DMS114 treated with DMSO at 0.1 percent for 48 hours (cell line): ENCODE results near the gene SYCE1L.
"Not testable (repeated sequence)": the region's sequence is repeated elsewhere in the genome, so short reads cannot be mapped to it uniquely, and the experiment has no call there.

Experiments used
- DNase-seq: peaks from one replicate; lab custom pipeline; 2025; ENCODE audit not compliant: unreplicated experiment; lab: John Stamatoyannopoulos, UW

Gene SYCE1L, protein sequence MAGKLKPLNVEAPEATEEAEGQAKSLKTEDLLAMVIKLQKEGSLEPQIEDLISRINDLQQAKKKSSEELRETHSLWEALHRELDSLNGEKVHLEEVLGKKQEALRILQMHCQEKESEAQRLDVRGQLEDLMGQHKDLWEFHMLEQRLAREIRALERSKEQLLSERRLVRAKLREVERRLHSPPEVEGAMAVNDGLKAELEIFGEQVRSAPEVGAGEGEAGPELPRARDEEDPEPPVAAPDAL

DNA sequence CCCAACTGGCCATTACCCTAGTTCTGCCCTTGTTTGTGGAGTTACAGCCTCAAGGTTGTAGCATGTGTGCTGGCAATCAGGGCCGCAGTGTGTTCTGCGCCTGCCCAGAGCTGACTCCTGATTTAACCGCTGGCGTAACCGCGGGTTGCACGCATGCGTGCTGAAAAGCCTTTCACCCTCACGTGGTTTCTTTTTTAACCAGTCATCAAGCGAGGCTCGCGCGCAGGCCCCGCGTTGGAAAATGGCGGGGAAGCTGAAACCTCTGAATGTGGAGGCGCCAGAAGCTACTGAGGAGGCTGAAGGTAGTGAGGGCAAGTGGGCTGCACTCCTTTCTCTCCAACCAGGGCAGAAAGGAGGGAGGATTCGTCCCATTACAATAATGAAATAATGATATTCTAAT, at the start of gene SYCE1L:
Gene SYCE1L, plus strand, starts transcription at position 198 of the 400 bp plus-strand sequence. Its CDS starts 44 bp downstream, at position 242.
- no peak for DNase-seq

DNA sequence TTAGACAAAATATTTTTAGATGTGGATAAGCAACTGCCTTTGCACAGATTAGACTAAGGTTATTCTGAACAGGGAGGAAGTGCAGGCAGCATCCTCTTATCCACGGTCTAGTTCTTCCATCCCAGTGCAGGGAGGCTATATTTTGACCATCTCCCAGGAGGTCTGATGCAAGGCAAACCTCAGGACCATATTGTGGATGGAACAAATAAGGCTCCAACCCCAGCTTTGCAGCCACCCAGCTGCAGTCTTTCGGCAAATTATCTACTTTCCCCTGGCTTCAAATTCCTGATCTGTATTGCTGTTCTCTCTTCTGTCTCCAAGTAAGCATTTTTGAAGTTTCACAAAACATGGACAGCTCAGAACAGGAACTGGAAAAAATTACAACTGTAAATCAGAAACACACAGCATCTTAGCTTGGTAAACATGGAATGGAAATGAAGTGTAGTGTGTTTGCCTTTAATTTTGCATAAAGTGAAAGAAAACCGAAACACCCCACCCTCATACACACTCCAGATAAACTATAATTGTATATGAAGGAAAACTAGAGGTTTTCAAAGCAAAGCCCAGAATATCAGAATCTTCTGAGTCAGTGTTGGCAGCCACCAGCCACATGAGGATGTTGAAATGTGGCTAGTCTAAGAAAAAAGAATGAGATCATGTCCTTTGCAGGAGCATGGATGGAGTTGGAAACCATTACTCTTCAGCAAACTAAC, 41.7 kb upstream of the SYCE1L start:
- no peak for DNase-seq

DNA sequence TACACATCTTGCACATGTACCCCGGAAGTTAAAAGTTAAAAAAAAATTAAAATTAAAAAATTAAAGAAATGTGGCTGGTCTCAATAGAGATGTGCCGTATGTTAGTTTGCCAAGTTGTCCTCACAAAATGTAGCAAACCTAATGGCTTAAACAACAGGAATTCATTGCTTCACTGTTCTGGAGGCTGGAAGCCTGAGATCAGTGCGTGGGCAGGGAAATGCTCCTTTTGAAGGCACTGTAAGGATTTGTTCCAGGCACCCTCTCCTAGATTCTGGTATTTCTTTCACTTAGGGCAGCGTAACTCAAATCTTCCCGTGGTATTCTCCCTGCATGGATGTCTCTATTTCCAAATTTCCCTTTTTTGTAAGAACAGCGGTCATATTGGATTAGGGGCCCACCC, 40.9 kb upstream of the SYCE1L start:
- DNase-seq, result no peak

DNA sequence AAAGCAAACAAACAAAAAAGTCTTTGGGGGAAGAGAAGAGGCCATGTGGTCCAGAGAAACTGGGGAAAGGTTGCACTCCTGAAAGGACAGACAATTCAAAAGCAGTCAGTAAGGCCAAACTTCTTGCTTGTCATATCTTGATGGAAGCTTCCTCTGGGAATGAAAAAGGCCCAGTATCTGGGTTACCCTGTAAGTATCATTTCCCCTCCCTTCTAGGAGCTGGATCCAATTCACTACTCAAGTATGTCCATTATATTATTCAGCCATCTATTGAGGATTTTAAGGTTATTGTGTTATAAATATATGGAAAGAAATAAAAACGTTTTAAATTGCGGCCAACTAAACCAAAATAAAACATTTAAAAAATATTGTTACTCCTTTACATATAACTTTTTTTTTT, 34.2 kb upstream of the SYCE1L start:
- no peak for DNase-seq

DNA sequence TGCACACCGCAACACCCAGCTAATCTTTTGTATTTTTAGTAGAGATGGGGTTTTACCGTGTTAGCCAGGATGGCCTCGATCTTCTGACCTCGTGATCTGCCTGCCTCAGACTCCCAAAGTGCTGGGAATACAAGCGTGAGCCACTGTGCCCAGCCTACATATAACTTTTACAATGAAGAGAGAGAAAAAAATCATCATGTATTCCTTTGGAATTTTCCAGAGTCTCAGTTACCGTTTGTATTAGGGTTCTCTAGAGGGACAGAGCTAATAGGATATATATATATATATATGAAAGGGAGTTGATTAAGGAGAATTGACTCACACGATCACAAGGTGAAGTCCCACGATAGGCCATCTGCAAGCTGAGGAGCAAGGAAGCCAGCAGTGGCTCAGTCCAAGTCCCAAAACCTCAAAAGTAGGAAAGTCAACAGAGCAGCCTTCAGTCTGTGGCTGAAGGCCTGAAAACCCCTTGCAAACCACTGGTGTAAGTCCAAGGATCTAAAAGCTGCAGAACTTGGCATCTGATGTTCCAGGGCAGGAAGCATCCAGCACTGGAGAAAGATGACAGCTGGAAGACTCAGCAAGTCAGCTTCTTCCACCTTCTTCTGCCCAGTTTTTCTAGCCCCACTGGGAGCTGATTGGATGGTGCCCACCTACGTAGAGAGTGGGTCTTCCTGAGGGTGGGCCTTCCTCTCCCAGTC, 33.5 kb upstream of the SYCE1L start:
- DNase-seq, result not testable (repeated sequence)

DNA sequence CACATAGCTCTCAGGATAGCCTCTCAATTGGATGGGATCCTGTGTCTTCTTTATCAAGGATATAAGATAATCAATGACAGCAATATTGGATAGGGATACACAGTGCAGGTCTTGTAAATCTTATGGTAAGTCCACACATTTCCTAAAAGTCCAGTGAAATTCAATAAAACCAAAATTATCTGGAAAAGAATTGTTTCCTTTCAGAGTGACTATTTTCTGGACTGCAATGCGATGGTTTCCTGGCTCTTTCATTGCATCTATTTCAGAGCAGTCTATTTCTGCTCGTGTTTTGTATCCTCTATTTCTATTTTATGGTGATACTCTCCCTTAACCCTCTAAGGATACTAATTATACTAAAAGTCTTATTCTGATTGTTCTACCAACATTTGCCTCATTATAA, 32.5 kb upstream of the SYCE1L start:
- DNase-seq, result no peak

DNA sequence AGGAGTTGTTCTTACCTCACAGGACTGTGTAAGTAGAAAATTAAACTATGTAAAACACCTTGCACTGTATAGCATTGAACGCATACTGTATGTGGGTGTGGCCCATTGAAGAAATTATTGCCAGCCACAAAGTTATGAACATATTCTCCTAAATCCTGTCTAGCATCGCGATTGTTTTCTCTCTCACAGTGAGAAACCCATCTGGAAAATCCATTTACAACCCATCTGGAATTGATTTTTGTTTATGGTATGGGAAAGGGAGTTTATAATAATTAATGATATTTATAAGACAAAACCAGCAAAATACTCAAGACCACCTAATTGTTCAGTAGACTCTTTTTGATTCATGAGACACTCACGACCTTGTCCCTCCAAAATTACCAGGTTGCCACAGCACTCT, 30.3 kb upstream of the SYCE1L start:
- no peak for DNase-seq

DNA sequence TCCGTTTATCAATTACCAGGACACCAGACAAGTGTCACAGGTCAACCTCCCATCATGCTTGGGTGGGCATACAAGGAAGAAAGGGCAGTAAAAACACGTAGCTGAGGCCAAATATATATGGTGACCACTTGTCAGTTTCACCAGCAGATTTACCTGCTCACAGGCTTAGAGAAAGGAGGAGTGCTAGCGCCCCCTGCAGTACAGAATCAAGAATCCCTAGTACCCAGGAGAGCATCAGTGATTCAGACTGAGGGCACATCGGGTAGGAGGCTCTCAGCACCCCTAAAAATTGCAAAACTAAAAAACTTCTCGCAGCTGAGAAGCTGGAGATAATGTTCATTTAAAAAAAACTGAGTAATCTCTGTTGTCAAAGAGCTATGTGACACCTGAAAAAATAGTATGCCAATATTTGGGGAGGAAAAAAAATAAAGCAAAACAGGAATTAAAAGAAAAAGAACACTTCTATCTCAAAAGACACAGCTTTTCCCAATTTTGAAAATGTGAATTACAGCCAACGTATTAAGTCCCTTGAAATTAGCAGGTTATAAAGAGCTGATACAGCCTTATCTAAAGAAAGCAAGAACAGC, 29.5 kb upstream of the SYCE1L start:
- no peak for DNase-seq

DNA sequence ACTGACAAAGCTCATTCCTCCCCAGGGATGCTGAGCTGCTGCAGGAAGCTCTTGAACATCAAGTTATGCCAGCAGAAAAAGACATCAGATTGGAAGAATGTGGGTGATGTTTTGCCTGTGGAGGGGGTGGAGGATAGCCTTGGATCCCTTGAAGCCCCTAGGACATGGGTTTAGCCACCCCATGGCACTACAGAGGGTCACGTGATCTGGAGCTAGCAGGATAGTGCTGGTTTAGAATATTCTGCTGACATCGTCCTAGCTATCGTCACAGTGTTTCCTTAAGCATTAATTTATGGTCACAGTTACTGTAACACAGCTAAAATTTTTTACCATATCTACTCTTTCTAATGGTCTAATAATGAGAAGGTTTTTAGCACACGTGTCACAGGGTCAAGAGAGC, 28.4 kb upstream of the SYCE1L start:
- DNase-seq, result no peak

DNA sequence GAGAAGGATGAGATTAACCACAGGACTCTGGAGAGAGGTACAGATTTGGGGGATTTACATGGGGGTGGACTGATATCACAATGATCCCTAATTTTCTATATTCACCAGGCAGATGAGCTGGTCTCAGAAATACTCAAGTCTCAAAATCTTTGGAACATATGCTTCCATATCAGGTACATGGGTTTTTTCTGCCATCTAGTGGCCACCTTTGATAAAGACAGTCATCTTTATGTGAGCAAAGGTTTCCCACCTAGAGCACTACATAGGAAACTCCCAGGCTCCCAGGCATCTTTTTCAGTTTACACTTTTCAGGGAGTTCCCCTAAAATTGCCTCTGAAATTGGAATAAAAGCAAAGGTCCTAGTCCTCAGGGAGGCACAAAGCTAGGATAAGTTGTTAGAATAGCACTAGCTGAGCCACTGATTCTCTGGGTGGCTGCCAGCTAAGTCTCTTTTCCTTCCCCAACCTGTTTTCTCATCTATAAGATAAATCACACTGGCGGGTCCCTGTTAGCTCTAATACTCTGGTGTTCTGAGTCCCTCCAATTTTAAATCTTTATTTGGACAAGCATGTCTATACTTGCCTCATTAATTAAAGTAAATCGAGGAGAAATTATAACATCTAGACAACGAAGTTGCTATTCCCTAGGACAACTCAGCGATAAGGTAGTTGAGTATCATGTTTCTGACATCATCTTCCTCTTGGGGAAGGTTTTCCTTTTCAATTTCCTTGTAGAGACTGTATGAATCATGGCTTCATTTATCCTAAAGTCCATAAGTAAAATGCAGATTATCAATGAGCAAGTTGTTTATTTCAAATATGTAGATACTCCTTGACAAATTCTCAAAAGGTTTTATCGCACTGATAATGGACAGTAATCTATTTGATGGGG, 27.2 kb upstream of the SYCE1L start:
- DNase-seq, result peak; percentile 52

DNA sequence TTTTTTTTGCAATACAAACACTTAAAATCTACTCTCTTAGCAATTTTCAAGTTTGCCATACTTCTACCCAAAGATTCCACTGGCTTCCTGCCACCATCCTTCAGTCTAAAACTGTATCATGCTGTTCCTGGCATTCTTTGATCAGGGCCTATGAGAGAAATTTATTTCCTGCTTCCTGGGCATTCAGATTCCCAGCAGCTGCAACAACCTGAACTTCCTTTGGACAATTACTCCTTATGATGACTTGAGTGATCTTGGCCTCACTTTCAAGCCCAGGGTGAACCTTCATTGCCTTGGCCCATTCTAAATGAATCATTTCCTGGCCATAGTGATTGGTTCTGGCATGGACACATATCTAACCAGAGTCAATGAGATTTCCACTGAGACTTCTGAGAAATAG, 26.3 kb upstream of the SYCE1L start:
- no peak for DNase-seq

DNA sequence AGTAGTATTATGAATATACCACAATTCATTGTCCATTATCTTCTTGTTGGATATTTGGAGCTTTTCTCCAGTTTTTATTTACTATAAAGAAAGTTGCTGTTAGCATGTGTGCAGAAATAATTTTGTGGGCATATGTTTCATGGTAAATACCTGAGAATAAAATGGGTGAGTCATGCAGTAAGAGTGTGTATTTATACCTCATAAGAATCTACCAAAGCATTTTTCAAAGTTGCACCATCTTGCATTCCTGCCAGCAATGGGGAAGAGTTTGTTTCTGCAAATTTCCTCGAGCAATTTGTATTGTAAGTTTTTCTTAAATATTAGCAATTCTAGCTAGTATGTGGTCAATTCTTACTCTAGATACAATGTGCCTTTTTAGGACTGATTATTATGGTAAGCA, 16.1 kb upstream of the SYCE1L start:
- no peak for DNase-seq

DNA sequence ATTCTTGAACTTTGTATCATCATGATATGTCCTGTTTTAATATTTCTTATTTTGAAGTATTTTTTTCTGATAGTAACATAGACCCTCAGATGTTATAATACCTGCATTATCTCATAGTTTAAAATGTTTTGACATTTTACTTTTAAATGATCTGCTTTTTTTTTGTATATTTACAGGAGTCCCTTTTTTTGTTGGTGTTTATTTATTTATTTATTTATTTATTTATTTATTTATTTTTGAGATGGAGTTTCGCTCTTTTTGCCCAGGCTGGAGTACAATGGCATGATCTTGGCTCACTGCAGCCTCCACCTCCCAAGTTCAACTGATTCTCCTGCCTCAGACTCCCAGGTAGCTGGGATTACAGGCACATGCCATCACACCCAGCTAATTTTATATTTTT, 12.9 kb upstream of the SYCE1L start:
- not testable (repeated sequence) for DNase-seq

DNA sequence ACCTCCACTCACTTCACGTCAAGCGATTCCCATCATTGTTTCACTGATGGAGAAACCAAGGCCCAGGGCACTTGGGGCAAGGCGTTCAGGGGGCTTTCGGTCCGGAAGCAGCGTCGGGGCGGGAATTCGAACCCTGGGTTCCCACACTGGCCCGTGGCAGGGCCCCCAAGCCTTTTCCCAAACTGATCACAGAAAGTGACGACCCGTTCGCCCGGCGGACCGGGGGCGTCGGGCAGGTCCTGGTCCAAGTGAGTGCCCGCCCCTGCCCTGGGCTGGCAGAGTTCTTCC, 9.1 kb upstream of the SYCE1L start:
- no peak for DNase-seq

DNA sequence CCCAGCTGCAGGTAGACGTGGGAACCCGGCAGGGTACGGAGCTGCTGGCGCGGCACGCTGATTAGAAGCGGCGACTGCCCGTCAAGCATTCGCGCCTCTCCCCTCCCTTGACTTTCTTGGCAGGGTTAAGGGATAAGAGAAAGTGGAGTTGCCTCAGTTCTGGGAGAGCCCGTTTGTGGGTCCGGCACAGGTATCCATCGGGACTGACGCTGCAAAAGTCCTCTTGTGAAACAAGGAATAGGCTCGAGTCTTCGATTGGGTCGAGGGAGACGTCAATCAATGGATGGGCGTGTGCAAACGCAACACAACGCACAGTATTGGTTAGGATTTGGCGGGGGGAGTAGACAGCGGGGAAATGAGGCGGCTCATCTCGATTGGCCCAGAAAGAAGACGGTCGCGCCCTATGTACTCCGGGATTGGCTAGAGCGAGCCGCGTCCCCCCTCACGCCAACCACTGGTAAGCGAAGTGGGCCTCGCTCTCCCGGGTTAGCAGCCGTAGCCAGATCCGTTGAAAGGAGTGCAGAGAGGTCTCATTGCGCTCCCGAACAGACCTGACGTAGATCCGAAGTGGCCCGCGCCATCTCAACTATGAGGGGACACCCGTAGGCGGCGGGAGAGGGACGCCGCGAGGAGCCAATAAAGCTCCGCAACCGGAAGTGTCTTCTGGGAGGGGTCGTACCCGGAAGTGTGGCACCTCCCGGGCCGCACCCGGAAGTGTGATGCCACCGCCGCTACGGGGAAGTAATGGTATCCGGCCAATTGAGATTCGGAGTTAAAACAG, 8.5 kb upstream of the SYCE1L start, which contains the start of gene MON1B:
Gene MON1B, plus strand, starts transcription at position 713 of the 781 bp plus-strand sequence. CDS start 296 bp downstream, outside the sequence.
- DNase-seq, result peak; percentile 99

DNA sequence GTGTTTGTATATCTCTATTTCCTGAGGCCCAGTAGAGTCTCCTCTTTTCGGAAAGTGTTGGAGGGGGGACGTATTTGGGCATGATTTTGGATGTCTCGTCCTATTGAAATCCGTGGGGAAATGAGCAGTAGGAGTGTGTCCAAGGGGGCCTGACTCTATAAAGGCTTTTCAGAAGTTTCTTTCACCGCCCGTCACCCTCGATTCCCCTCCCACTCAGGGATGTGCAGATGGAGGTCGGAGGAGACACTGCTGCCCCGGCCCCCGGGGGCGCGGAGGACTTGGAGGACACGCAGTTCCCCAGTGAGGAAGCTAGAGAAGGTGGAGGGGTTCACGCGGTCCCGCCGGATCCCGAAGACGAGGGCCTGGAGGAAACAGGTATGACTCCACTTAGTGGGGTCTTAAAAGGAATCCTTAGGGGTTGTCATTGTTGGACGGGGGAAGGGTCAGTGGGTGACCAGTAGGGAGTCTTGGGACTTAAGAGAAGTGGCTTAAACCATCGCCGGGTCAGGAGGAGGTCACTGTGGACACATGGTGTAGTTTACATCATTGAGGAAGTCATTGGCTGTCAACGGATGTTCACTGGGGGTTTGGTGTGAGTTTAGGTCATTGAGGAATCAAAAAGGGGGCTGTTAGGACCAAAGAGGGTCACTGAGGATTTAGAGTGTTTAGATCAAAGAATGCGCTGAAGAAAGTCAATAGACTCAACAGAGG, 7.8 kb upstream of the SYCE1L start:
- no peak for DNase-seq

DNA sequence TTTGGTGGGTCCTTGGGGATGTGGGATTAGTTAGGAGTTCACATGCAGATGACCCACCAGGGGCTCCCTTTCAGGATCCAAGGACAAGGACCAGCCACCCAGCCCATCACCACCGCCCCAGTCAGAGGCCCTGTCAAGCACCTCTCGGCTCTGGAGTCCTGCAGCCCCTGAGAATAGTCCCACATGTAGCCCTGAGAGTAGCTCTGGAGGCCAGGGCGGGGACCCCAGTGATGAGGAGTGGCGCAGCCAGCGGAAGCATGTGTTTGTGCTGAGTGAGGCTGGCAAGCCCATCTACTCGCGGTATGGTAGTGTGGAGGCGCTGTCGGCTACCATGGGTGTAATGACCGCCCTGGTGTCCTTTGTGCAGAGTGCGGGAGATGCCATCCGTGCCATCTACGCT, 5.8 kb upstream of the SYCE1L start:
- DNase-seq, result no peak

DNA sequence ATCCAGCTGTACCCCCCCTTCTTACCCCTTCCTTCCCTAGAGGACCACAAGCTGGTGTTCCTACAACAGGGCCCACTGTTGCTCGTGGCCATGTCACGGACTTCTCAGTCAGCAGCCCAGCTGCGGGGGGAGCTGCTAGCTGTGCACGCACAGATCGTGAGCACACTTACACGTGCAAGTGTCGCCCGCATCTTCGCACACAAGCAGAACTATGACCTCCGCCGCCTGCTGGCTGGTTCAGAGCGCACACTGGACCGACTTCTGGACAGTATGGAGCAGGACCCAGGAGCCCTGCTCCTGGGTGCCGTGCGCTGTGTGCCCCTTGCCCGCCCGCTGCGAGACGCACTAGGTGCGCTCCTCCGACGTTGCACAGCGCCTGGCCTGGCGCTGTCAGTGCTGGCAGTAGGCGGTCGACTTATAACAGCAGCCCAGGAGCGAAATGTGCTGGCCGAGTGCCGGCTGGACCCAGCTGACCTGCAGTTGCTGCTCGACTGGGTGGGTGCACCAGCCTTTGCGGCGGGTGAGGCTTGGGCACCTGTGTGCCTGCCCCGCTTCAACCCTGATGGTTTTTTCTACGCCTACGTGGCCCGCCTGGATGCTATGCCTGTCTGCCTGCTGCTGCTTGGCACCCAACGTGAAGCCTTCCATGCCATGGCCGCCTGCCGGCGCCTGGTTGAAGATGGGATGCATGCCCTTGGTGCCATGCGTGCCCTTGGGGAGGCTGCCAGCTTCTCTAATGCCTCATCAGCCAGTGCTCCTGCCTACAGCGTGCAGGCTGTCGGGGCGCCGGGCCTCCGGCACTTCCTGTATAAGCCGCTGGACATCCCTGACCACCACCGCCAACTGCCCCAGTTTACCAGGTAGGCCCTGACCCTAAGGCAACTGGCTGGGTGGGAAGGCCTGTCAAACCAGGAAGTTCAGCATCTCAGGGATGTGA, 4.6 kb upstream of the SYCE1L start:
- no peak for DNase-seq
